ENCODE measurements around the gene PTGER2. TPM values are rescaled to one million over a fixed set of nuclear protein-coding genes. Genes with fewer than 3 reads are reported as not detected.

PTGER2 gene
- total RNA-seq, 4 donors from 2014 or later: 2.0 to 9.9 (median 3.5) TPM

DNA sequence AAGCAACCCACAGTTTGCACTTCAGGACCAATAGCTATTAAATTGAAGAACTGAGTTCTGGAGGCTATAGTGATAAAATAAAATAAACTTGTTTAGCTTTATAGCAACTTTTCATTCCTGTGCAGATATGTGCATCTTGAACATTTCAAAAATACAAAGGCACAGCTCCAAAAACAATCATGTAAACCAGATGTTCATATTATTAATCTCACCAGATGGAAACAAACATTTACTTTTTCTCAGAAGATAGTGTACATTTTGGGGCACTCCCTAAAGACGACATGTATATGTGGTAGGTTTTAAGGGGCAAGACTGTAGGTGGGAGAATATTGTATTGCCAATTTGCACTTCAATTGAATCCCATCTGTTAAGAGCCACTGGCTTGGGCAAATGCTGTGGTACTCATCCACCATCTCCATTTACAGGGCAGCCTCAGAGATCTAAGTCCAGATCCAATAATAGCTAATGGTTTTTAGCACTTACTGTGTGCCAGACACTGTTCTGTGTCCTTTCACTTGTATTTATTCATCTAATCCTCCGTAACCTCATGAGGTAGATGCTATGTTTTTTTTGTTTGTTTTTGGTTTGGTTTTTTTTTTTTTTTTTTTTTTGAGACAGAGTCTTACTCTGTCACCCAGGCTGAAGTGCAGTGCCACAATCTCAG, 49.1 kb downstream of the PTGER2 start:
- TF ChIP-seq, protein P1, sequence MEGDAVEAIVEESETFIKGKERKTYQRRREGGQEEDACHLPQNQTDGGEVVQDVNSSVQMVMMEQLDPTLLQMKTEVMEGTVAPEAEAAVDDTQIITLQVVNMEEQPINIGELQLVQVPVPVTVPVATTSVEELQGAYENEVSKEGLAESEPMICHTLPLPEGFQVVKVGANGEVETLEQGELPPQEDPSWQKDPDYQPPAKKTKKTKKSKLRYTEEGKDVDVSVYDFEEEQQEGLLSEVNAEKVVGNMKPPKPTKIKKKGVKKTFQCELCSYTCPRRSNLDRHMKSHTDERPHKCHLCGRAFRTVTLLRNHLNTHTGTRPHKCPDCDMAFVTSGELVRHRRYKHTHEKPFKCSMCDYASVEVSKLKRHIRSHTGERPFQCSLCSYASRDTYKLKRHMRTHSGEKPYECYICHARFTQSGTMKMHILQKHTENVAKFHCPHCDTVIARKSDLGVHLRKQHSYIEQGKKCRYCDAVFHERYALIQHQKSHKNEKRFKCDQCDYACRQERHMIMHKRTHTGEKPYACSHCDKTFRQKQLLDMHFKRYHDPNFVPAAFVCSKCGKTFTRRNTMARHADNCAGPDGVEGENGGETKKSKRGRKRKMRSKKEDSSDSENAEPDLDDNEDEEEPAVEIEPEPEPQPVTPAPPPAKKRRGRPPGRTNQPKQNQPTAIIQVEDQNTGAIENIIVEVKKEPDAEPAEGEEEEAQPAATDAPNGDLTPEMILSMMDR (IDR thresholded peaks at IDR 0.05; ENCODE audit: low read depth): no peak

DNA sequence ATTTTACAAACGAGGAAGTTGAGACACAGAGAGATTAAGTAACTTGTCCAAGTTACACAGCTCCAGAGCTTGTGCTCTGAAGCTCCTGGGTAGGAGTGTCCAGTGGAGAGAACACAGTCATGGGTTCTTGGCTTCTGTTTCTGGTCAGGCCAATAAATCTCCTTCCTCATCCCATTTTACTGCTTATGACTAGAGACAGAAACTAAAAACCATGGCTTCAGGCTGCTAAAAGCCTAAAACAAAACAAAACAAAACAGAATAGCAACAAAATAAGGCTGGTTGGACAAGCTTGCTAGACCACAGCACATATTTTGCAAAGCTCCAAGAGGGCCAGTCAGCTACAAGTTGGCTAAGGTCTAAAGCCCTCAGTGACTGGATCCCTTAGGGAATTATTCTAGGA, 49.8 kb downstream of the PTGER2 start:
- TF ChIP-seq, protein P1 (IDR thresholded peaks at IDR 0.05; ENCODE audit: low read depth): no peak

DNA sequence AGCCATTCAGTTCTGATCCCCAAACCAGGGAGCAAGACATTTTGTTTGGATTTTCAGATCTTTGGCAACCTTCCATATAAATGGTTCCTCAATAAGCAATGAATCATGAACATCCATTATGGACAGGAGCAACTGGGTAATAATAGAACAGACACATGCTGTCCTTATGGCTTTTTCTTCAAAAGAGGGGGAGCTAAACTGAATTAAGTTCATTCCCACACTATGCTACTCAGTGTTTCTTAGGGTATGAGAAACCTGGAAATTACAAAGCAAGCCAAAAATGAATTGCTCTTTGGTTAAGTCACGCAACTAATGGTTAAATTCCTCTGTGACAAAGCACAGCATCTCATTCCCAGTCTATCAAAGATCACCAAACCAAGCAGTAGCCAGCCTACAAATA, 51.0 kb downstream of the PTGER2 start:
- TF ChIP-seq, protein P1 (IDR thresholded peaks at IDR 0.05; ENCODE audit: low read depth): no peak

DNA sequence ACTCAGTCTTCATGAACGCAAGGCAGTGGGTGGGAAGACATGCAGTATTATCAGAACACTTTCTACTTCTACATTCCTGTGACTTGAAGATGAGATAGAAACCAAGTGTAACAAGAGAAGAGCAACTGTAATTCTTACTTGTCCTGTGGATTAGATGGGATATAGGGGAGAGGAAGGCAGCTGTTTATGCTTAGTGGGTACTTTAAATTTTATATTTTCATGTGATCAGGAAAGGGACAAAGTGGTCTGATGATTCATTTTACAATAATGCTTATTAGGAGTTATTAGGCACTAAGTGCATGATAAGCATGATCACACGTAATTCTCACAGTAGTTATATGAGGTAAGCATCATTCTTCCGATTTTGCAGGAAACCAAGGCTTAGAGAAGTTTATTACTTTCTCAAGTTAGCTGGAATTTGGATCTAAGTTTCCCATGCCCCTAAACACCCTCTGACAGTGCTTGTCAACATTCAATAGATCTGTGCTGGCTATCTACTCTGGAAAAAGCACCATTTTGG, 52.7 kb downstream of the PTGER2 start:
- TF ChIP-seq, protein P1 (IDR thresholded peaks at IDR 0.05; ENCODE audit: low read depth): no peak

DNA sequence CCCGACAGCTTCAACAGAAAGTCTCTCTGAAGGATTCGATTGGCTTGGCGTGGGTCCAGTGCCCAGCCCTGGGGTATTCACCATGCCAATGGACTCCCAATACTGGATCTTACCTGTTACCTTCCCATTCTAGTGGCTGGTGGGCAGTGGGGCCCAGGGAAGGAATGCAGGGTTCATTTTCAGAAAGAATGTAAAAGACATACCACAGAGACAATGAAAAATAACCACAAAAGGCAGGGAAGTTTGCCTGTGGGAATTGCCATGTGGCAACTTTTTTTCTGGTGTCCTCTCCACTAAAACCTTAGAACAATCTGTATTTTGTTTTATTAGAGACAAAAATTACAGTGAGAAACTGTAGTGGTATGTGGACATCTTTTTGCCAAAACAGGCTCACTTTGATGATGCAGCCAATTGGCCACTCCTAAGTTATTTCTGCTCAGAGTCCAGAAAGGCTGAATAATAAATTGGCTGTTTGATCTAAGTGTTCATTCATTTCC, 55.2 kb downstream of the PTGER2 start:
- TF ChIP-seq, protein P1 (IDR thresholded peaks at IDR 0.05; ENCODE audit: low read depth): no peak

DNA sequence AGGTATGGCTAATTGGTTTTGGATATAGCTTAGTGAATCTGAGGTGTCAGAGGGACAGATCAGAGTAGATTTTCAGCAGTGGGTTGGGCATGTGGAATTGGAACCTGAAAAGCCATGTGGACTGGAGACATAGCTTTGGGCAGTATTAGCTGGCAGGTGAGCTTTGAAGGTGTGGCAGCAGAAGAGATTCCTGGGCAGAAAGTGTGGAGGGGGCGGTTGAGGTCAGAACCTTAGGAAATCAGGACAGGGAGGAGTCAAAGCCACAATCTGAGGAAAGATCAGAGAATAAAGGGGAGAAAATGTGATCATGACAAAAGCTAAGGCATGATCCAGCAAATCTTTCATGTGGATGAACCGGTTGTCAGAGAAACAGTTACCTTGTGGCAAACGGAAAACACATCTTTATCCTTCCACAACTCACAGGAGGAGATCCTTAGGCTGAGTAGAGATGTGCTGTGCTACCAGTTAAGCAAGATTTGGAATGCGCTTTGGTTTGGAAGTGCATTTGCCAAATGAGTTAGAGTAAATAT, 56.4 kb downstream of the PTGER2 start:
- TF ChIP-seq, protein P1 (IDR thresholded peaks at IDR 0.05; ENCODE audit: low read depth): no peak

DNA sequence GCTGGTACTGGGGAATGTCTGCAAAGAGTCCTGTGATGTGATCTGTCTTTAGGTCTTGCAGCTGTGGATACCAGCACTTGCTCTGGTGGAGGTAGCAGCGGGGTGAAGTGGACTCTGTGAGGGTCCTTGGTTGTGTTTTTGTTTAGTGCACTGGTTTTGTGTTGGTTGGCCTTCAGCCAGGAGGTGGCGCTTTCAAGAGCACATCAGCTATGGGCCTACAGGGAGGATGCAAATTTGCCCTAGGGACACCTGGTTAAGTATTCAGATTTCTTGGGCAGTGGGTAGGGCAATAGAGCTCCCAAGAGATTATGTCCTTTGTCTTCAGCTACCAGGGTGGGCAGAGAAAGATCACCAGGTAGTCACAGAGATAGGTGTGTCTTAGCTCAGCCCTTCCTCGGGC, 63.8 kb downstream of the PTGER2 start:
- TF ChIP-seq, protein P1 (IDR thresholded peaks at IDR 0.05; ENCODE audit: low read depth): no peak
